Small intestine (tissue), 7 donors: ENCODE results near the gene REXO5. TPM values are rescaled to one million over a fixed set of nuclear protein-coding genes. Genes with fewer than 3 reads are reported as not detected.
A peak's percentile ranks its signal among the peaks of the same experiment; 100 is the strongest.
"Not testable (repeated sequence)": the region's sequence is repeated elsewhere in the genome, so short reads cannot be mapped to it uniquely, and the experiment has no call there.

Experiments
- DNase-seq, 2 donors: peaks; one replicate each; pipeline versions ENCODE4 v3.0.0 to v3.0.0-alpha.2; 2013
- FAIRE-seq: peaks from 2 replicates; lab custom pipeline; 2012; peaks lifted over from hg19 to GRCh38; lab: Jason Lieb, UNC
- H3K27ac ChIP-seq, 3 donors: one replicate each; pipeline ENCODE4 v1.5.1; 2013; ENCODE audit warnings: low read length in 2 of 3, mild to moderate bottlenecking in 2 of 3, control low read depth in 1 of 3, inconsistent platforms in 1 of 3, low read depth in 1 of 3, moderate library complexity in 1 of 3
- H3K27me3 ChIP-seq, 3 donors: one replicate each; pipeline ENCODE4 v1.6.1; 2013; ENCODE audit warnings: low read length in 3 of 3, inconsistent platforms in 1 of 3; ENCODE audit not compliant: control insufficient read depth in 3 of 3, insufficient read depth in 3 of 3
- H3K36me3 ChIP-seq, 3 donors: one replicate each; pipeline ENCODE4 v1.6.1; 2013; ENCODE audit warnings: low read length in 3 of 3, inconsistent platforms in 1 of 3, low read depth in 1 of 3, mild to moderate bottlenecking in 1 of 3, moderate library complexity in 1 of 3; ENCODE audit not compliant: control insufficient read depth in 3 of 3, insufficient read depth in 2 of 3
- H3K4me1 ChIP-seq, 3 donors: one replicate each; pipeline ENCODE4 v1.6.1; 2013; ENCODE audit warnings: low read length in 2 of 3, inconsistent platforms in 1 of 3, low read depth in 1 of 3, mild to moderate bottlenecking in 1 of 3, moderate library complexity in 1 of 3; ENCODE audit not compliant: control insufficient read depth in 3 of 3, insufficient read depth in 2 of 3
- H3K4me3 ChIP-seq, 3 donors: one replicate each; pipeline ENCODE4 v1.5.1; 2013; ENCODE audit warnings: low read length in 3 of 3, control low read depth in 1 of 3, inconsistent platforms in 1 of 3, low read depth in 1 of 3, mild to moderate bottlenecking in 1 of 3, moderate library complexity in 1 of 3
- H3K9me3 ChIP-seq, 2 donors: one replicate each; pipeline ENCODE4 v1.6.1; 2013; ENCODE audit warnings: low read depth in 1 of 2, low read length in 1 of 2; ENCODE audit not compliant: control insufficient read depth in 2 of 2, insufficient read depth in 1 of 2
- WGBS, 3 donors: extraction: QIAGEN DNeasy Blood & Tissue Kit; methylation state at CpG; one replicate each; pipeline ENCODE4 v1.1.7; 2013; 5-methylcytosine and 5-hydroxymethylcytosine counted together
- polyA plus RNA-seq, 4 donors: library from polyadenylated mRNA; stranded (reverse) in 3 of 4; unstranded in 1 of 4; fragments of 200-250 nt in 3 of 4; fragments of 120-200 nt in 1 of 4; gene quantifications; one replicate each; pipeline versions ENCODE4 v1.2.1 to v1.2.3, GENCODE V29; 2013
- donor health status: healthy with polysubstance abuse.
- donor health status: control.
- donor health status: control.
- donor health status: Bipolar disorder and iron deficiency.
- donor health status: healthy.

The REXO5 gene
- polyA plus RNA-seq, 4 donors: 0.54 to 9.6 (median 3.3) TPM

DNA sequence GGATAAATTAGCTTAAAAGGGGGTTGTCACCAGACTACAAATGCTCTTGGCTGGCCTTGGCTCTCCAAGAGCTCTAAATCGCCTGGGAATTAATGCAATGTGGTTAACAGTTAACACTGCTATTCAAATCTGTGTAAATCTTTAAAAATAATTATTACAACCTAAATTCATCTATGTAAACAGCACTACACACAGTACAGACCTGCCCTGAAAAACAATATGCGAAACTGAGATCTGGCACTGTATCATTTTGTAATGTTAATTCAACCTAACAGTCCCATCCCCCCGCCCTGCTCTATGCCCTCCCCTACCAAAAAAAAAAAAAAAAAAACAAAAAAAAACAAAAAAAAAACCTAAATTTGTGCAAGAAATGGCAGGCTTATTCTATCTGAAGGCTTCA is 52.9 kb downstream of the REXO5 start:
- DNase-seq (no peak), FAIRE-seq (no peak)
- Histone ChIP-seq H3K4me1 (no peaks in the 10 kb centered on the region), H3K4me3 (no peak overlapping the region), H3K27ac (no peak overlapping the region), H3K27me3 (no peaks in the 10 kb centered on the region), H3K9me3 (no peaks in the 10 kb centered on the region), H3K36me3 (peaks cover 8 to 50% (median 11%) of the 10 kb centered on the region in 3 donors)
- 85 to 100% (median 95%) methylated on average over 3 of the region's 3 CpGs for WGBS, 3 donors

GRCh38 chr16:20859699-20860098 is 53.4 kb downstream of the REXO5 start:
- 79 to 96% (median 88%) methylated on average over 4 of the region's 4 CpGs for WGBS, 3 donors
- no peaks in the 10 kb centered on the region for H3K9me3 ChIP-seq
- H3K36me3 ChIP-seq: peaks cover 8 to 50% (median 11%) of the 10 kb centered on the region in 3 donors
- no peaks in the 10 kb centered on the region for H3K27me3 ChIP-seq
- FAIRE-seq (no peak), DNase-seq (no peak)
- H3K4me3 ChIP-seq: no peak overlapping the region
- no peaks in the 10 kb centered on the region for H3K4me1 ChIP-seq
- H3K27ac ChIP-seq: no peak overlapping the region

- Histone ChIP-seq H3K4me1 (peaks cover 0 to under 1% (median under 1%) of the 10 kb centered on the region in 3 donors), H3K9me3 (no peaks in the 10 kb centered on the region), H3K27ac (no peak overlapping the region), H3K4me3 (no peak overlapping the region), H3K36me3 (peaks cover 8 to 46% (median 11%) of the 10 kb centered on the region in 3 donors), H3K27me3 (no peaks in the 10 kb centered on the region)
- FAIRE-seq (no peak), DNase-seq (no peak)
- 74 to 94% (median 88%) methylated on average over 4 of the region's 4 CpGs for WGBS, 3 donors
Measured at GRCh38 chr16:20860361-20860760, 54.0 kb downstream of the REXO5 start.

- FAIRE-seq: not testable (repeated sequence)
Measured at GRCh38 chr16:20860995-20861394, 54.7 kb downstream of the REXO5 start.

DNA sequence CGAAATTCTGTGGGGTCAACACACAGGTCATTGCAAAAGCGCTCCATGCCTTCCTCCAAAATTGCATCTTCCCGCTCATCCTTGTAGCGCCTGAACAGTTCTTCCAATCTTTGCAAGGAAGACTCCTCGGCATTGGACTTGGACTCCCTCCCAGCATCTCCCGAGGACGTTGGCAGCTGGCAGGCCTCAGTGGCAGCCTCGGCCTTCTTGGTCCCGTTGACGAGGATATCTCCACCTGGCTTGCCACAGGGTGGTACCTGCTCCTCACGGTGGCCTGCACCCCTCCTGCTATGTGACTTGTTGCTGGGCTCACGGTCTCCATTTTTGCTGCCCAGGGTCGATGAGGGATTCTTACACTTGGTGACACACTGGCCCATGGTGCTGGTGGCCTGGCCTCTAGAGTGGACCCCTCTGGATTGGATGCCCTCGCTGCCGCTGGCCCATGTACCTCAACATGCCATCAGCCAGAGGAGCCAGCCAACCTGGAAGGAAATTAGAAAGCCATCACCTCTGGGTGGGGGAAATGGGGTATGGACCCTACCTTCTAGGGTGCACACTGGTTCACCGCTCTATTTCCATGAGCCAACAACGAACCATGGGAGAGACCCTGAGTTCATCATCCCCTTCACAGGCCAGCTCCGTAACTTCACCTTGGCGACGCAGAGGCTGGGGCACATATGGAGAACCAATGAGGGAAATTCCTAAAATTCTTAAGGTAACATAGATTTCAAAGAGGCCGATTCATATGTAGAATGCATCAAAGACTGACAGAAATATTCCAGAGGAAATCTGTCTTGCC is 56.0 kb downstream of the REXO5 start:
- no peaks in the 10 kb centered on the region for H3K27me3 ChIP-seq
- H3K4me3 ChIP-seq: no peak overlapping the region
- peaks cover 7 to 12% (median 11%) of the 10 kb centered on the region in 3 donors for H3K4me1 ChIP-seq
- H3K9me3 ChIP-seq: no peaks in the 10 kb centered on the region
- WGBS, 3 donors: 96 to 97% (median 96%) methylated on average over 21 of the region's 21 CpGs
- no peak overlapping the region for H3K27ac ChIP-seq
- peaks cover 4 to 41% (median 6%) of the 10 kb centered on the region in 3 donors for H3K36me3 ChIP-seq
- DNase-seq (no peak), FAIRE-seq (no peak)

More at GRCh38 chr16:20860995-20861394, 54.7 kb downstream of the REXO5 start:
- not testable (repeated sequence) for DNase-seq, H3K27me3 ChIP-seq, H3K27ac ChIP-seq, H3K9me3 ChIP-seq, H3K4me3 ChIP-seq, H3K4me1 ChIP-seq
- 82 to 92% (median 91%) methylated on average over 3 to 4 of the region's 4 CpGs for WGBS, 3 donors
- H3K36me3 ChIP-seq: peaks cover 8 to 43% (median 11%) of the 10 kb centered on the region in 3 donors

GRCh38 chr16:20864376-20864775 is 58.0 kb downstream of the REXO5 start:
- H3K4me1 ChIP-seq: peaks cover 7 to 17% (median 15%) of the 10 kb centered on the region in 3 donors
- H3K27me3 ChIP-seq, H3K4me3 ChIP-seq, H3K9me3 ChIP-seq, DNase-seq, H3K27ac ChIP-seq, FAIRE-seq: not testable (repeated sequence)
- peaks cover 4 to 43% (median 6%) of the 10 kb centered on the region in 3 donors for H3K36me3 ChIP-seq
- WGBS, 3 donors: 87 to 96% (median 91%) methylated on average over 6 of the region's 6 CpGs

- no peak for DNase-seq
- FAIRE-seq: no peak
- no peaks in the 10 kb centered on the region for H3K27me3 ChIP-seq
- no peak overlapping the region for H3K4me3 ChIP-seq
- H3K27ac ChIP-seq: peak overlapping the region in 1 of 3 donors; percentile 37
- H3K36me3 ChIP-seq: peaks cover 0 to 35% (median 3%) of the 10 kb centered on the region in 3 donors
- 66 to 72% (median 72%) methylated on average over 6 of the region's 6 CpGs for whole genome bisulfite sequencing, 3 donors
- H3K9me3 ChIP-seq: no peaks in the 10 kb centered on the region
- H3K4me1 ChIP-seq: peaks cover 7 to 20% (median 19%) of the 10 kb centered on the region in 3 donors
Measured at GRCh38 chr16:20865420-20866131, 59.2 kb downstream of the REXO5 start.

GRCh38 chr16:20866145-20866772 is 59.9 kb downstream of the REXO5 start:
- H3K27ac ChIP-seq: peak overlapping the region in 2 of 3 donors; percentile 11 to 37
- no peaks in the 10 kb centered on the region for H3K9me3 ChIP-seq
- DNase-seq (peak; percentile 45 to 50), FAIRE-seq (no peak)
- H3K36me3 ChIP-seq: peaks cover 0 to 29% (median 0%) of the 10 kb centered on the region in 3 donors
- H3K4me1 ChIP-seq: peaks cover 7 to 20% (median 19%) of the 10 kb centered on the region in 3 donors
- no peak overlapping the region for H3K4me3 ChIP-seq
- H3K27me3 ChIP-seq: no peaks in the 10 kb centered on the region
- 56 to 72% (median 64%) methylated on average over 6 of the region's 6 CpGs for WGBS, 3 donors
